ENCODE measurements around the gene PDE7B.
A peak's percentile ranks its signal among the peaks of the same experiment; 100 is the strongest.
"Not testable (repeated sequence)": the region's sequence is repeated elsewhere in the genome, so short reads cannot be mapped to it uniquely, and the experiment has no call there.

The PDE7B gene

DNA sequence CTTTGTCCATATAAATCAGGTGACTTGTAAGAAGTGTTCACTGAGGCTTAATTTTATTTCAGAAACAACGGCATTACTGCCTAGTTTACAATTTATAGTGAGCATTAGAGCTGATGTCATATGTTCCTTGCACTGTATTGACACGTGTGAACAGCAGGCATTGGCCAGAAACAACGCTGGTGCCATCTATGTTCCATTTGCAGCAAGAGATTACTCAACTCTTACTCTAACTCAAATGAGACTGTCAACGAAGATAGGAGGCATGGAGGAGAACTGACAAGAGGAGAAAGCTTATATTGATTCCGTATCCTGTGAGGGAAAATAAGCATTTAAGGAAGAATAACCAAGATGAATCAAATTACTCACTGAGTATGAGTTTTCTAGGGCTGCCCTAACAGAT, 350.2 kb downstream of the PDE7B start:
- no peak overlapping the region for H3K27ac ChIP-seq (ENCODE audit: low read length)
- no peaks in the 10 kb centered on the region for H3K27me3 ChIP-seq (ENCODE audit: low read depth, low read length)
- no peaks in the 10 kb centered on the region for H3K9me3 ChIP-seq (ENCODE audit: control insufficient read depth in 1 of 2, low read length in 2 of 2)
- no peaks in the 10 kb centered on the region for H3K36me3 ChIP-seq (ENCODE audit: control insufficient read depth in 1 of 2, insufficient read depth in 2 of 2, low read length in 2 of 2)
- no peak overlapping the region for H3K4me3 ChIP-seq (ENCODE audit: low read depth in 1 of 2, low read length in 2 of 2)
- H3K4me1 ChIP-seq (ENCODE audit: control insufficient read depth in 1 of 2, insufficient read depth in 2 of 2, low read length in 2 of 2) = no peaks in the 10 kb centered on the region

GRCh38 chr6:136208783-136209182, 357.3 kb downstream of the PDE7B start:
- H3K36me3 ChIP-seq (ENCODE audit: control insufficient read depth in 1 of 2, insufficient read depth in 2 of 2, low read length in 2 of 2) = no peaks in the 10 kb centered on the region

DNA sequence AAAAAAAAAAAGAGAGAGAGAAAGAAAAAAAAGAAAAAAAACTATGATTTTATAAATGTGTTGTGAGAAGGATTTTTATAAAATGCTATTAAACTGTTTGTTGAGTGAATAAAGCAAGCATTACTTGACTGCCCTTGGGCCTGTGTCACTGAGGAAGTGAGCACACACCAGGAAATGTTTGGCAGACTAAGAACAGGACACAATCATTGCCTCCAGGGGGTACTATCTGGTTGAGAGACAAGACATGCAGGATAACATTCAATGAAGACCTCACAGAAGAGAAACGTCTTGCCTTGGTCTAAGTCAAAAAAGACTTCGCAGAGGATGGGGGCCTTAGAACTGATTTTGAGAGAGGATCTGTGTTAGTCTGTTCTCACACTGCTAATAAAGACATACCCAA, 358.0 kb downstream of the PDE7B start:
- H3K4me3 ChIP-seq (ENCODE audit: low read depth in 1 of 2, low read length in 2 of 2) = no peak overlapping the region
- no peaks in the 10 kb centered on the region for H3K27me3 ChIP-seq (ENCODE audit: low read depth, low read length)
- no peak overlapping the region for H3K27ac ChIP-seq (ENCODE audit: low read length)
- no peaks in the 10 kb centered on the region for H3K9me3 ChIP-seq (ENCODE audit: control insufficient read depth in 1 of 2, low read length in 2 of 2)
- no peaks in the 10 kb centered on the region for H3K4me1 ChIP-seq (ENCODE audit: control insufficient read depth in 1 of 2, insufficient read depth in 2 of 2, low read length in 2 of 2)
- H3K36me3 ChIP-seq (ENCODE audit: control insufficient read depth in 1 of 2, insufficient read depth in 2 of 2, low read length in 2 of 2) = no peaks in the 10 kb centered on the region

More at GRCh38 chr6:136208783-136209182, 357.3 kb downstream of the PDE7B start:
- no peaks in the 10 kb centered on the region for H3K27me3 ChIP-seq (ENCODE audit: low read depth, low read length)
- H3K4me1 ChIP-seq (ENCODE audit: control insufficient read depth in 1 of 2, insufficient read depth in 2 of 2, low read length in 2 of 2) = no peaks in the 10 kb centered on the region
- no peaks in the 10 kb centered on the region for H3K9me3 ChIP-seq (ENCODE audit: control insufficient read depth in 1 of 2, low read length in 2 of 2)
- H3K27ac ChIP-seq (ENCODE audit: low read length) = no peak overlapping the region
- no peak overlapping the region for H3K4me3 ChIP-seq (ENCODE audit: low read depth in 1 of 2, low read length in 2 of 2)

DNA sequence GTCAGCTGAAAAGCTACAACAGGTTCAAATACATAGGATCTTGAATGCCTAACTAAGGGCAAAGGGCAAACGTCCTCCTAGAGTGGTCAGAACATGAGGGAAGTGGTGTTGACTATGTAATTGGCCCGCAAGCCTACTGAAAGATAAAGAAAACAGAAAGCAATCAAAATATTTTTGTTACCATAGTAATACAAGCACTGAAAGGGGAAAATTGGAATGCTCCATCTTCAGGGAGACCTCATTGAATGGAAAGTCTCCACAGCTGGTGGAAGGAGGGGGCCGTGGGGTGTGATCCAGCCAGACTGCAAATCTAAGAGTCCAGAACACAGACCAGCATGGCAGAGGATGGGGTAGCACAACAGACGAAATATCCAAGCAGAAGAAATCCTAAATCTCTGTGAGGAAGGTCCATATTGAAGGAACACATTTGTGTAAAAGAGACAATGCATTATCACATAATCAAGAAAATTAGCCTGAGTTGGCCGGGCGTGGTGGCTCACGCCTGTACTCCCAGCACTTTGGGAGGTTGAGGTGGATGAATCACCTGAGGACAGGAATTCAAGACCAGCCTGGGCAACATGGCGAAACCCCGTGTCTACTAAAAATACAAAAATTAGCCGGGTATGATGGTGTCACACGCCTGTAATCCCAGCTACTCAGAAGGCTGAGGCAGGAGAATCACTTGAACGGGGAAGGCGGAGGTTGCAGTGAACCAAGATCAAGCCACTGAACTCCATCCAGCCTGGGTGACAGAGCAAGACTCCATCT, 359.1 kb downstream of the PDE7B start:
- no peak overlapping the region for H3K4me3 ChIP-seq (ENCODE audit: low read depth in 1 of 2, low read length in 2 of 2)
- no peak overlapping the region for H3K27ac ChIP-seq (ENCODE audit: low read length)
- no peaks in the 10 kb centered on the region for H3K27me3 ChIP-seq (ENCODE audit: low read depth, low read length)
- H3K4me1 ChIP-seq (ENCODE audit: control insufficient read depth in 1 of 2, insufficient read depth in 2 of 2, low read length in 2 of 2) = no peaks in the 10 kb centered on the region
- H3K36me3 ChIP-seq (ENCODE audit: control insufficient read depth in 1 of 2, insufficient read depth in 2 of 2, low read length in 2 of 2) = no peaks in the 10 kb centered on the region
- H3K9me3 ChIP-seq (ENCODE audit: control insufficient read depth in 1 of 2, low read length in 2 of 2) = no peaks in the 10 kb centered on the region

DNA sequence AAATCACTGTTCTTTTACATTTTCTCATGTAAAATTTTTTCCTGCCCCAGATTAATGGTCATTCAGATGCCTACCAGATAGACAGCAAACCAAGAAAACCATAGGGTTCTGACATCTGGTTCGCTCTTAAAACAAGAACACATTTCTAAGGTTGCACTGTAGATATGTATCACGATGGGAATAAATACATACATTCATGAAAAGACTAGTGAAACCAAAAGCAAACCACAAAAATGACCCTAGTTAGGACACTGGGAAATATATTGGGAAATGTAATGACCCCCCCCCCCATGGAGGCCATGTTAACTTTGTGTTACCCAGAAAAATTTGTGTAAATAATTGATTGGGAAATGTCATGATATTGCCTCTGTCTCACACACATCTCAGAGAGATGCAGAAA, 361.1 kb downstream of the PDE7B start:
- no peaks in the 10 kb centered on the region for H3K4me1 ChIP-seq (ENCODE audit: control insufficient read depth in 1 of 2, insufficient read depth in 2 of 2, low read length in 2 of 2)
- no peaks in the 10 kb centered on the region for H3K36me3 ChIP-seq (ENCODE audit: control insufficient read depth in 1 of 2, insufficient read depth in 2 of 2, low read length in 2 of 2)
- H3K27ac ChIP-seq (ENCODE audit: low read length) = no peak overlapping the region
- H3K27me3 ChIP-seq (ENCODE audit: low read depth, low read length) = no peaks in the 10 kb centered on the region
- no peak overlapping the region for H3K4me3 ChIP-seq (ENCODE audit: low read depth in 1 of 2, low read length in 2 of 2)
- H3K9me3 ChIP-seq (ENCODE audit: control insufficient read depth in 1 of 2, low read length in 2 of 2) = no peaks in the 10 kb centered on the region

- no peaks in the 10 kb centered on the region for H3K36me3 ChIP-seq (ENCODE audit: control insufficient read depth in 1 of 2, insufficient read depth in 2 of 2, low read length in 2 of 2)
- no peak overlapping the region for H3K4me3 ChIP-seq (ENCODE audit: low read depth in 1 of 2, low read length in 2 of 2)
- H3K27ac ChIP-seq (ENCODE audit: low read length) = no peak overlapping the region
- H3K27me3 ChIP-seq (ENCODE audit: low read depth, low read length) = no peaks in the 10 kb centered on the region
- no peaks in the 10 kb centered on the region for H3K4me1 ChIP-seq (ENCODE audit: control insufficient read depth in 1 of 2, insufficient read depth in 2 of 2, low read length in 2 of 2)
- H3K9me3 ChIP-seq (ENCODE audit: control insufficient read depth in 1 of 2, low read length in 2 of 2) = no peaks in the 10 kb centered on the region
Measured at GRCh38 chr6:136213012-136213539, 361.6 kb downstream of the PDE7B start.

DNA sequence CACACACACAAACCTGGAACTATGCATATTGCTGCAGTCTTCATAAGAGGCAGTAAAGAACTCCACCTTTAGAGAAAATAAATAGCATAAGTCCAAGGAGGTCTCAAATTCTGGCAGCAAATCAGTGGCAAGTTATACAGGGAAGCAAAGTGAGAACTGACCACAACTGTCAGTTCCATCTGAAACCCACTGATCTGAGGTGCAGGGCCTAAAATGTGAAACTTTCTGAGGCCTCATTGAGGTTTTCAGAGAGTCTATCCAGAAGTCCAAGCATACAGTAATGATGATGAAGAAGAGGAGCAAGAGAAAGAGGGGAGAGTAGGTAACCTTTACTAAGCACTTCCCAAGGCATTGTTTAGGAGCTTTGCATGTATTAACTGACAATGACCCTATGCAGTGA, 362.4 kb downstream of the PDE7B start:
- Histone ChIP-seq H3K4me1 (ENCODE audit: control insufficient read depth in 1 of 2, insufficient read depth in 2 of 2, low read length in 2 of 2) (no peaks in the 10 kb centered on the region), H3K36me3 (ENCODE audit: control insufficient read depth in 1 of 2, insufficient read depth in 2 of 2, low read length in 2 of 2) (no peaks in the 10 kb centered on the region), H3K9me3 (ENCODE audit: control insufficient read depth in 1 of 2, low read length in 2 of 2) (no peaks in the 10 kb centered on the region), H3K27me3 (ENCODE audit: low read depth, low read length) (no peaks in the 10 kb centered on the region), H3K4me3 (ENCODE audit: low read depth in 1 of 2, low read length in 2 of 2) (no peak overlapping the region), H3K27ac (ENCODE audit: low read length) (no peak overlapping the region)

DNA sequence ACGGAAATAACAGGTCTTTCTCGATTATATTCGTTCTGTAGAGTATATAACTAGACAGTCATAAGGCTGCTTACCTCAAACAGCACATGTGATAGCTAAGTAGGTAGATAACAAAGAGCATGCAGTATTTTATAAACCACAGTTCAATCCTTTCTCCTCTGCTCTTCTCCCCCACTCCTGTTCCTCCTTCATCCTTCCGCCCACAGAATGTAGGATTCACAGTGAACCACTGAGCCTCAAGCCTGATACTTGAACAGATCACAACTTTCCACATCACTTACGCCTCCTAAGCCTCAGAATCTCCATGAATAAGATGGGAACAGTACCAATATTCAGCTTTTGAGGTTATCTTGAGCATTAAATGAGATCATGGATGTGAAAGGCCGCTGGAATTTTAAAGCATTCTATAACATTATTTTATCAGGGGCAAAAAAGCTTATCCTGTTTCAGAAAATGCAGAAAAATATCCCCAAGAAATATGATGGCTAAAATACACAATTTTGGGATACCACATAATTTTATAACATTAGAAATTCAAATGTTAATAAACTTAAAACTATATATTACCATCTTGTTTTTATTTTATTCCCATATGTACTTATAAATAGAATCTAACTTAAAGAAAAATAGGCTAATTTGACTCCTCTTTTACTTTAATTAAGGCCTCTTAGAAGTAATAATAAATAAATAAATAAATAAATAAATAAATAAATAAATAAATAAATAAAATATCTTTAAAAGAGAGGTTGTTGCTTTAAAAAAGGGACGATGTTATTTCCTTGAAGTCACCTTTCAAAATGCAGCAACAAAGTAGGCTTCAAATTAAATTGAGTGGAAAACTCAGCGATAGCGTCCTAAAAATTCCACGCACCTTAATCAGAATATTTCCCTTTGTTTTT, 365.3 kb downstream of the PDE7B start:
- Histone ChIP-seq H3K27me3 (ENCODE audit: low read depth, low read length) (no peaks in the 10 kb centered on the region), H3K4me3 (ENCODE audit: low read depth in 1 of 2, low read length in 2 of 2) (no peak overlapping the region), H3K27ac (ENCODE audit: low read length) (no peak overlapping the region), H3K9me3 (ENCODE audit: control insufficient read depth in 1 of 2, low read length in 2 of 2) (peaks cover 0 to 4% of the 10 kb centered on the region in 2 donors), H3K4me1 (ENCODE audit: control insufficient read depth in 1 of 2, insufficient read depth in 2 of 2, low read length in 2 of 2) (no peaks in the 10 kb centered on the region), H3K36me3 (ENCODE audit: control insufficient read depth in 1 of 2, insufficient read depth in 2 of 2, low read length in 2 of 2) (no peaks in the 10 kb centered on the region)

DNA sequence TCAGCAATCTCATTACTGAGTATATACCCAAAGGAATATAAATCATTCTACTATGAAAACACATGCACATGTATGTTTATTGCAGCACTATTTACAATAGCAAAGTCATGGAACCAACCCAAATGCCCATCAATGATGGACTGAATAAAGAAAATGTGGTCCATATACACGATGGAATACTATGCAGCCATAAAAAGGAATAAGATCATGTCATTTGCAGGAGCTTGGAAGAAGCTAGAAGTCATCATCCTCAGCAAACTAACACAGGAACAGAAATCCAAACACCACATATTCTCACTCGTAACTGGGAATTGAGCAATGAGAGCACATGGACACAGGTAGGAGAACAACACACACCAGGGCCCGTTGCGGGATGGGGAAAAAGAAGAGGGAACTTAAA, 373.5 kb downstream of the PDE7B start:
- not testable (repeated sequence) for H3K4me1 ChIP-seq (ENCODE audit: control insufficient read depth in 1 of 2, insufficient read depth in 2 of 2, low read length in 2 of 2); H3K27me3 ChIP-seq (ENCODE audit: low read depth, low read length); H3K27ac ChIP-seq (ENCODE audit: low read length); H3K9me3 ChIP-seq (ENCODE audit: control insufficient read depth in 1 of 2, low read length in 2 of 2); H3K4me3 ChIP-seq (ENCODE audit: low read depth in 1 of 2, low read length in 2 of 2); H3K36me3 ChIP-seq (ENCODE audit: control insufficient read depth in 1 of 2, insufficient read depth in 2 of 2, low read length in 2 of 2)

GRCh38 chr6:136225496-136225895, 374.0 kb downstream of the PDE7B start:
- H3K4me3 ChIP-seq (ENCODE audit: low read depth in 1 of 2, low read length in 2 of 2) = no peak overlapping the region

DNA sequence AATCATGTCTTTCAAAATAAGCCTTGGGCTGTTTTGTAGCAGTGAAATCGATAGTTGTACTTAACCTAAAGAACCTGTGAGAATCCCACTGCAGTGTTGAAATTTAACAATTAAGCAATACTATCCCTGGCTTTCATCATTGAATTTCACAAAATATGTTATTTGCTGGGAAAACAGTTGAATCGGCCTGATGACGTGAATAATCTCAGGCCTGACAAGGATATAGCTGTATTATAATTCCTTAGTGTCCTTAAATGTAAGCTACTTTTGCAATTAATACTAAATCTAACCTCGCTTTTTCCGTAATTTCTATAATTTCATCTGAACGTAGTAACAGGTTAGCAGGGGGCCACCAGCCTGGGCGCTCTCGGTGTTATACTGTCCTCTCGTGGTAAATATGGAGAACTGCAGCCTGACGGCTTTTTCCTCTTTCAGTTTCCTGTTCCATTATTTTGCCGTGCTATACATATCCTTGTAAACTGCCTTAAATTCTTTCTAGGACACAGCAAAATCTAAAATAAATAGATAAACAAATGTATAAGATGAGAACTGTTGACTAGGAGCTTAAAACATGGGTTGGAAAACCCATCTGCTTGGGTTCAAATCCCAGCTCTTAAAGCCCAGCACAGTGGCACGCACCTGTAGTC, 374.6 kb downstream of the PDE7B start:
- H3K9me3 ChIP-seq (ENCODE audit: control insufficient read depth in 1 of 2, low read length in 2 of 2) = no peaks in the 10 kb centered on the region
- H3K27ac ChIP-seq (ENCODE audit: low read length) = peak overlapping the region; percentile 42
- H3K36me3 ChIP-seq (ENCODE audit: control insufficient read depth in 1 of 2, insufficient read depth in 2 of 2, low read length in 2 of 2) = no peaks in the 10 kb centered on the region
- H3K4me1 ChIP-seq (ENCODE audit: control insufficient read depth in 1 of 2, insufficient read depth in 2 of 2, low read length in 2 of 2) = peaks cover 0 to 3% of the 10 kb centered on the region in 2 donors
- H3K27me3 ChIP-seq (ENCODE audit: low read depth, low read length) = no peaks in the 10 kb centered on the region
- H3K4me3 ChIP-seq (ENCODE audit: low read depth in 1 of 2, low read length in 2 of 2) = peak overlapping the region; percentile 39 to 48

More at GRCh38 chr6:136225496-136225895, 374.0 kb downstream of the PDE7B start:
- Histone ChIP-seq H3K4me1 (ENCODE audit: control insufficient read depth in 1 of 2, insufficient read depth in 2 of 2, low read length in 2 of 2) (peaks cover 0 to 3% of the 10 kb centered on the region in 2 donors), H3K27me3 (ENCODE audit: low read depth, low read length) (no peaks in the 10 kb centered on the region), H3K27ac (ENCODE audit: low read length) (no peak overlapping the region), H3K9me3 (ENCODE audit: control insufficient read depth in 1 of 2, low read length in 2 of 2) (no peaks in the 10 kb centered on the region), H3K36me3 (ENCODE audit: control insufficient read depth in 1 of 2, insufficient read depth in 2 of 2, low read length in 2 of 2) (no peaks in the 10 kb centered on the region)
